Testis (tissue), 2 donors: ENCODE measurements around the gene HAPLN1.

Experiments used
- CTCF ChIP-seq, 3 experiments: fragments of 450-650 bp in 2 of 3; fragments of 200-600 bp in 1 of 3; sonication (generic) in 1 of 3; IDR thresholded peaks; one replicate each; pipeline ENCODE4 v1.5.1; 2016 to 2019; ENCODE audit warnings: antibody characterized with exemption in 3 of 3, mild to moderate bottlenecking in 2 of 3, moderate library complexity in 1 of 3
- POLR2A ChIP-seq: fragments of 450-650 bp; IDR thresholded peaks from one replicate; pipeline ENCODE4 v1.6.1; 2017; ENCODE audit warnings: antibody characterized with exemption, mild to moderate bottlenecking, moderate library complexity

GRCh38 chr5:83653669-83654068 lies 67.0 kb downstream of the HAPLN1 start:
- no peak for TF ChIP-seq CTCF (IDR thresholded peaks at IDR 0.05)
- no peak for TF ChIP-seq POLR2A
